GM12892 (cell line): ENCODE results near the gene P4HA2.

Experiments used
- DNase-seq: peaks from one replicate; pipeline ENCODE4 v3.0.0; 2011; ENCODE audit not compliant: insufficient read length
- FAIRE-seq: peaks from 2 replicates; lab custom pipeline; 2011; peaks lifted over from hg19 to GRCh38; lab: Jason Lieb, UNC
- POLR2A ChIP-seq: IDR thresholded peaks from 2 replicates; pipeline ENCODE4 v1.6.1; 2011; ENCODE audit warnings: low read depth, low read length, control low read depth
- POLR2AphosphoS5 ChIP-seq: IDR thresholded peaks from 2 replicates; pipeline ENCODE4 v1.6.1; 2011; ENCODE audit warnings: low read depth, low read length, control low read depth
- TAF1 ChIP-seq: IDR thresholded peaks from 2 replicates; pipeline ENCODE4 v1.6.1; 2011; ENCODE audit warnings: low read depth, mild to moderate bottlenecking, control low read depth, low read length, borderline replicate concordance

P4HA2 gene

DNA sequence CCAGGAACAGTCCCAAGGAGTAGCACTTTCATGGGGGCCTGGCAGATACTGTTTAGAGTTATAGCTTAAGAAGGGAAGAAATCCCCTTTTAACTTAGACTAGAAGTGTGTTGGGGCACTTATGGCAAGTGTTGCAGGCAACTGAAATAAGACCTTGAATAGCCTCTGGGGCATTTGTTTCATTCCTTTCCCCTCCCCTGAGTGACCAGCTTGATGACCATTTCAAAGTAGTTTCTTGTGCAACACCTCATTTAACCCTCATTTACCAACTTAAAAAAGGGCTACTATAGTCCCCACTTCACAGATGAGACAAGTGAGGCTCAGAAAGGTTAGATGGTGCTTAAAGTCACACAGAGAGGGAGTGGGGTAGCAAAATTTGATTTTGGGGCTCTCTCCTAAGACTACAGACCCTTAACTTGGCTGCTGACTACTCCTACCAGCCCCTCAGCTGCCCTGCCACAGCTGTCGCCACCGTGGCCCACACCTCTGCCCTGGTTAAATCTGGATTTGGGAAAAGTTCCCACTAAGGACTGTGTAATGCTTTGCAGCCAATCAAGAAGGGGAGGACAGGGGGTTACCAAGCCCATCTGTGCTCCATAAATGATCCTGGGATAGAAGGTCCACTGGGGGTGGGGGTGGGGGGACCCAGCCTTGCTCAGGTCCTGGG, 35.4 kb upstream of the P4HA2 start:
- TF ChIP-seq POLR2A (no peak), TAF1 (no peak), POLR2AphosphoS5 (no peak)
- no peak for FAIRE-seq
- no peak for DNase-seq

DNA sequence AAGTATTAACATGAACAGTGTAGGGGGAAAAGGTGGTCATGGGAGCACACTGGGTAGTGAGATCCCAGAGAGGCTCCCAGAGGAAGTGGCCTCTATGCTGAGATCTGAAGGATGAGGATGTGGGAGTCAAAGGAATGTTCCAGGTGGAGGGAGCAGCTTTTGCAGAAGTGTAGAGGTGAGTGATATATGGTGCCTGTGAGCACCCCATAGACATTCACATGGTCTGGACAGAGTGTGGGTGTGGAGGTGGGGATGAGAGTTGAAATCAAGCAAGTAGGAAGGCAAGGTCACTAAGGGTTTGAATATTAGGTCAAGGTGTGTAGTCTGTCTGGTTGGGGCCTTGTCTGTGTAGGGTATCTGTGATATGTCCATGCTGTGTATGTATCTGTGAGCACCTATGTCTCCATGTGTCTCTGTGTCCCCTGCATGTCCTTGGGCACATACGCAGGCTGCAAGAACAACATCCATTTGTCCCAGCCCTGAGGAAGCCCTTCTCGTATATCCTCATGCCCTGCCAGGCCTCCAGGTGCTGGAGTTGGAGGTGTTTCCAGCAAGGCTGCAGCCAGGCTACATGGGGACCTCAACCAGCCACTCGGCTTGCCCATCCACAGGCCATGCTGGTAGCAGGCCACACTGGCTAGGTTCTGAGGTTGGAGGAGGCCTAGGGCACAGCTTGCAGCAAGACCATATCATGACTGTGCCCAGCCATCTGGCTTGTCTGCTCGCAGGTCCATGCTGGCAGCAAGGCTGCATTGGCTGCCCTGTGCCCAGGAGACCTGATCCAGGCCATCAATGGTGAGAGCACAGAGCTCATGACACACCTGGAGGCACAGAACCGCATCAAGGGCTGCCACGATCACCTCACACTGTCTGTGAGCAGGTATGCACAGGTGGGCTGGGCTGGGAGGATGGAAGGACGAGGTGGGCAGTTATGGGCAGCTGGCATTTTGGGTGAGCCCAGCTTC, 34.5 kb upstream of the P4HA2 start:
- FAIRE-seq (no peak), DNase-seq (no peak)
- TF ChIP-seq POLR2A (no peak), TAF1 (no peak), POLR2AphosphoS5 (no peak)

DNA sequence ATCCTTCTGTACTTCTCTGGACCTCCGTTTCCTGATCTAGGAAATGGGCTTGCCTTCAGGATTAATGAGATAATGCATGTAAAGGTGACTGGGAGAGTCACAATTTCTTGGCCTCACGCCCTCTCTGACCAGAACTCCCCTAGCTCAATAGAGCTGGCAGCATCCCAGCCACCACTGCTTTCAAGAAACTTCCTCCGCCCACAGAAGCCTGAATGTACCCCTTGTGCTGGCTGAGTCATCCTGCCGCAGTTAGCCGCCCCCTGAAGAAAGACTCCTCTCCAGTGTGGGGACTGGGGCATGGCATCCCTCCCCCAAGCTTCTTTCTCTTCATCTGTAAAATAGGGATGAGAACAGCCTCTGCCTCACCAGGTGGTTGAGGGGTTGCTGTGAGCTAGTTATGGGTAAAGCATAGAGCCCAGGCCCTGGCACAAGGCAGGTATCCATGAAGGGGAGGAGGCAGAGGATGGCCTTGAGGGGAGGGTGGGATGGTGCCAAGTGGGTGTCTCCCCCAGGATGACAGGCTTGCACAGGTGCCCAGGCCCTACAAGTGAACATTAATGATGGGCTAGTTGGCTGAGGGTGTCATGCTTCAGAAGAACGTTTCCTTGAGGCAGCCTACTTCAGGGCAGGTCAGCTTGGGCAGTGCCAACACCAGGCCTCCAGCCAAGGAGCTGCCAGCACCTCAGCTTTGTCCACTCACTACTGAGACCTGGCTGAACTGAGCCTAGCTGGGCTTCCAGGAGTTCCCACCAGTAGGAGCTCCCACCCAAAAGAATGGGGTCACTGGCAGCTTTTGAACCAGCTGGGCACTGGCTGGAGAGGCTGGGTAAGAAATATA, 33.3 kb upstream of the P4HA2 start:
- DNase-seq (no peak), FAIRE-seq (peak; percentile 24)
- no peak for TF ChIP-seq POLR2AphosphoS5

DNA sequence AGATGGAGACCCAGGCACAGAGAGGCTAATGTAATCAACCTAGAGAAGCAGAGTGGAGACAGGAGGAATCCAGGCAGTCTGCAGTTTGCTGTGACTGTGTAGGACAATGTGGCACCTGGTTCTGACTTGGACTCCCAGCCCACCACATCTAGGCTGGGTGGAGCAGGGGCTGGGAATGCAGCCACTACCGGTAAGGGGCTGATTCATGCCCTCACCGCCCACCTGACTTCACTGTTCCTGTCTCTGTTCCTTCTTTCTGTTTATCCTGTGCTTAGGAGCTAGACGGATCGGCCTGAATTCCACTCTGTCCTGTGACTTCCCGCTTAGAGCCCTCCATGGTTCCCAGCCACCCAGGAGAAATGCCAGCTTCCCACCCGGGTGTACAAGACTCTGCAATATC, 32.4 kb upstream of the P4HA2 start:
- DNase-seq (no peak), FAIRE-seq (no peak)
- TF ChIP-seq POLR2A, result no peak
- TF ChIP-seq TAF1, result no peak
- no peak for TF ChIP-seq POLR2AphosphoS5

DNA sequence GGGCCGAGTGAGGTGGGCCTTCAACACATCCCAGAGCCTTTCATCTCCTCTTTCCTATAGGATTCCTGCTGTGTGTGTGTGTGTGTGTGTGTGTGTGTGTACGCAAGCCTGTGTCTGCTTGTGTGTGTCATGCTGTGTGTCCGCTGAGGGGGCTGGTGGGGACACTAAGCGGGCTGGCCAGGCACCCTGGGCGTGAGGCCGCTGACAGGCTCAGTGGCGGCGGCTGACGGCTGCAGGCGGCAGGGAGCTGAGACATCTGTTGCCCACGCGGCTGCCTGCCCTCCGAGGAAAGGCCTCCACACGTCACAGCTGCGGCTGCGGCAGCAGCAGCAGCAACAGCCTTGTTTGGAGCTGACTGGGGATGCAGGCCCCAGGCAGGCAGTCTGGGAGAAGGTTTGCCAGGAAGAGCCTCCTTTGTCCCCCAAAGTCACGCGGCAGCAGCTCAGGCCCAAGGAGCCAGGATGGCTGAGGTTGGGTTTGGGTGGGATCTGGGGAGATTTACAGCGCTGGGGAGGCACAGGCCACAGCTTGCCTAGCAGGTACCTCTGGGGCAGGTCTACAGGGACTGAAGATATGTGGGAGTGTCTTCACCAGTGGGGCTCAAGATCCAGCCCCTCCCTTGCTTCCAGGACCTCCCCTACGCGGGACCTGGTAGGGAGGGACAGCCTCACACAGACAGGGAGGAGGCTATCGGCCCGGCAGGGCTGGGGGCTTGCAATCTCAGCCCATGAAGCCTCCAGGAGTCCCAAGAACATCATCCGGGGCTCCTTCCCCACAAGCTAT, 31.6 kb upstream of the P4HA2 start:
- FAIRE-seq, result peak; percentile 63
- TF ChIP-seq POLR2AphosphoS5 (no peak), POLR2A (no peak), TAF1 (no peak)
- no peak for DNase-seq

DNA sequence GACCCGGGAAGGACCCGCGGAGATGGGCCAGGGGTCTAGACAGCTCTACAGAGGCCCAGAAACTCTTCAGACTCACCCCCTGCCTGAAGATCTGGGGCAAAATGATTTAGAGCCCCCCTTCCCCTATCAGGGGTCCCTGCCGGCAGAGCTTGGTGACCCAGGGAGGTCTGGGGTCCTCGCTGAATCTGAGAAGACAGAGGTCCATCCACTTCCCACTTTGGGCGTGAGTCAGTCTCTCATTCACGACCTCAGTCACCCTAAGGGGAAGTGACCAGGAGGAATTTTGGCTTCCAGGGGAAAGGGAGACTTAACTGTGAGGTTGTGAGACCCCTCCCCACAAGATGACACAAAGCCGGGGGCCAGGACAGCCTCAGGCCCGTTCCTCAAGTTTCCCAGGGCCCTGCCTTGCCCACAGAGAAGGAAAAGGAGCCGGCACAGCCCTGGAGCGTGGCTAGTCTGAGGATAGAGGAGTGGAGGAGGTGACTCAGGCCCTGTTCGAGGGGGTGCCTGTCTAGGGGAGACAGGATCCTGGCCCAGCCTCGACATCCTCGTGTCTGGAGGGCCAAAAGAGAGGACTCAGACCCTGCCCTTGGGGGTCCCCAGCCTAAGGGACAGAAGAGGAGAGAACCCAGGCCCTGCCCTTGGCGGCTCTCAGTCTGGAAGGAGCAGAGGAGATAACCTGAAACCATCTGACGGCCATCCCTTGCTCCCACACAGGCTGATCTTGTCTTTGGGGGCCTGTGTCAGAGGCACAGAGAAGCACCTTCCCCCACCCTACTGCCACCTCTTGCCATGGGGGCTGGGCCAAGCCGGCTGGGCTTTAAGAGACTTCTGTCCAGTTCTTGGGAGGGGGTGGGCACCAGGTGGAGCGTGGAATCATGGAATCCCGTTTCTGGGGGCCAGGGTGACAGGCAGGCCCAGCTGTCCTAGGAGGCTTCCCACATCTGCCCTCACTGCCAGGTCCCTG, 30.7 kb upstream of the P4HA2 start:
- FAIRE-seq, result no peak
- TF ChIP-seq POLR2AphosphoS5, result no peak
- TF ChIP-seq TAF1, result no peak
- TF ChIP-seq POLR2A, result no peak
- DNase-seq, result no peak

DNA sequence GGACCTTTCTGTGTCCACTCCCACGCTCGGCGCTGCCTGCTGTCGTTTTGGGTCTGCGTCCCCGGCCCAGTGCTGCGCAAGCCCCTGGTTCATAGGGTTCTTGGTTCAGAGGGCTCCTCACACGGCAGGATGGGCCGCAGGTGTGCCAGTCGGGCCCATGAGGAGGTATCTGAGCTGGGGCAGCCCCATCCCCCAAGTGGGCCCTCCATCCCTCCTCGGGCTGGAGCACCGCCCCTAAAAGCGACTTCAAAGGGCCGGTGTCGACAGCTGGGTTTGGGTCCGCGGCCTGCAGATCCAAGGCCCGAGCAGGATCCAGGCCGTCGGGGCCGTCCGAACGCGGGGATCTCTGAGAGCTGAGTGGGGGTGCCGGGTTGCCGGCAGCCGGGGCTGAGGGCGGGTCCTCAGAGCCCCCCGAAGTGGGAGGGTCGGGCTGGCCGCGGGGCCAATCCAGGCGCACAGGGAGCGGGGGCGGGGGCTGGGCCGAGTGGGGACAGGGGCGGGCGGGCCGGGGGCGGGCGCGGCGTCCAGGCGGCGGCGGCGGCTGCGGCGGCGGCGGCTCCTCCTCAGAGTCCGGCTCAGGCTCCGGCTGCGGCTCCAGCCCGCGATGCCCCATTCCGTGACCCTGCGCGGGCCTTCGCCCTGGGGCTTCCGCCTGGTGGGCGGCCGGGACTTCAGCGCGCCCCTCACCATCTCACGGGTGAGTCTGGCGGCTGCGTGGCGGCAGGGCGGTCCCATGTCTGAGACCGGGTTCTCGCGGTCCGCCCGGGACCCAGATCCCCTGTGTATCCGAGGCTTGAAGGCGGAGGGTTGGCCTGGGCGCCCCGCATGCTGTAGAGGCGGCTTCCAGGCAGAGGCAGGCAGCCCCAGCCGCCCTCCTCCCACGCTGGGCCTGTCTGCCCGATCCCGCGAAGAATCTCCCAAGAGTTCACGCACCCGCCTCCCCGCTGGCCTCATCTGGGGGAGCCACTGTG, 29.8 kb upstream of the P4HA2 start, which contains the start of gene PDLIM4:
PDLIM4 (plus strand) TSS at position 566 of the 971 bp plus-strand sequence; CDS start at position 605, 39 bp downstream.
- no peak for TF ChIP-seq POLR2A
- no peak for TF ChIP-seq TAF1
- TF ChIP-seq POLR2AphosphoS5, result no peak
- no peak for DNase-seq
- FAIRE-seq, result no peak

DNA sequence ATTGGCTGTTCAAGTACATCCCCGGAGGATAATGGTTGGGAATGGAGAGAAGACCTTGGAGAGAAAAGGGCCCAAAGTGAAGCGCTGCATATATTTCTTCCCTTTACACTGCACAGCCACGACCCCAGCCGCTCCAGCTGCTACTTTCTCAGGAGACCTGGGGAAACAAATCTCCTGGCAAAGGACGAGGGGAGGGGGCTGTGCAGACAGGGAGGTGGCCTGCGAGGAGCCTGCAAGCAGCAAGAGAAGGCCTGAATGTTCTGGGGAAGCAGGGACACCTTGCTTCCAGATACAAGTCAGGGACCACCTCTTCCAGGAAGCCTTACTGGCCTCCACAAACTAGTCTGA, 29.1 kb upstream of the P4HA2 start:
- FAIRE-seq, result no peak
- no peak for TF ChIP-seq POLR2A

DNA sequence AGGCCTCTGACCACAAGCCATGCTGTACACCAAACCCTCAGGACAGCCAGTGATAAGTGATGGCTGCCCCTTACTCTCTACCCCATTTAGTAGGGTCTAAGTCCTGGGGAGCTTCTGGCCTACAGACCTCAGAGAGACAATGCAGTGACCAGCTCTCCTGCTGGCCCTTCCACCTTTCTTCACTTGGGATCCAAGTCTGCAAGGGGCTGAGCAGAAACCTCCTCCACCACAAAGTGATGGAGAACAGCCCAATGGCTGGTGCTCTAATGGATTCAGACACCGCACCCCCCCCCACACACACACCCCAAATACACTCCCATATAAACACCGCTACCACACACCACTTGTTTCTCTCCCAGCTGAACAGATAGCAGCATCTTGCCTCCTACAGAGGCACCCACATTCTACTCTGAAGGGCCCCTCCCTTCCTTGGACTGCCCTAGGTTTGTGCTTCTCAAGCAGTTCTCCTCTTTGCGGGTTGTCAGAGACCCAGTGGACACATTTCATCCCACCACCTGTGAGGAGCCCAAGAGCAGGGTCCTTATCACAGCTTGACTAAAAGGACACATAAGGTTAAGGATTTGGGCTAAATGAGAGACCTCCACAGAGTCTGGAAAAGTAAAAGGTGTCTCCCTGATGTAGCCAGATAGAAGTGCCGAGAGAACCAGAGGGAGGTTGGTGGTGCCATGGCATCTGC, 28.6 kb upstream of the P4HA2 start:
- FAIRE-seq, result no peak
- TF ChIP-seq TAF1, result no peak
- no peak for TF ChIP-seq POLR2AphosphoS5
- TF ChIP-seq POLR2A, result no peak
- DNase-seq, result no peak

More for the DNA sequence above, 29.1 kb upstream of the P4HA2 start:
- DNase-seq, result no peak
